ENCODE measurements around the gene PCED1B.
A peak's percentile ranks its signal among the peaks of the same experiment; 100 is the strongest.
"Not testable (repeated sequence)": the region's sequence is repeated elsewhere in the genome, so short reads cannot be mapped to it uniquely, and the experiment has no call there.

PCED1B gene

DNA sequence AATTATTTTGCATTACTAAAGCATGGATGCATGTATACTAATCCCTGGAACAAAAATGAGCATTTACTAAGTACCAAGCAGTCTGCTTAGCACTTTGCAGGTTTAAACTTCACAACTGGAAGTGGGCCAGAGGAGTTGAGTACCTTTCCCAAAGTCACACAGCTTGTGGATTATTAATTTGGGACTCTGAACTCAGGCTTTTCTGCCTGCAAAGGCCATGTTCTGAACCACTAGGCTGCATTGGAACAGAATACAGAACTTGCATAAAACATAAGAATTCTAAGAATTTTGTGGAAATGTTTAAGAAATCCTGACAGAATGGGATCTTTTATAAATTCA lies 133.2 kb downstream of the PCED1B start:
- no peak for DNase-seq

- no peak for DNase-seq
These were observed 134.0 kb downstream of the PCED1B start for GRCh38 chr12:47213396-47213795.

GRCh38 chr12:47214001-47214619 lies 134.7 kb downstream of the PCED1B start:
- no peak for DNase-seq

DNA sequence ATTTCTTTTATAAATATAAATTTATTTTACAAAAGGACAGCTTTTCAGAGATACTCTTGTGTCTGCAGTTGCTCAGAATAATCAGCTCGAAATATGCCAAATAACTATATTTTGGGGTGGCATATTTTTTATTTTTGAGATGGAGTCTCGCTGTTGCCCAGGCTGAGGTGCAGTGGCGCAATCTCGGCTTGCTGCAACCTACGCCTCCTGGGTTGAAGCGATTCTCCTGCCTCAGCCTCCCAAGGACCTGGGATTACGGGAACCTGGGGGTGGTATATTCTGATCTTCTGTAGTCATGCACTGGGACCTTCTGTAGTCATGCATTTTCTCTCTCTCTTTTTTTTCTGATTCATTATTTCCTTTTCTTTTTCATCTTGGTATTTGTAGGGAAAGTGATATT lies 135.3 kb downstream of the PCED1B start:
- DNase-seq = no peak

- peak; percentile 48 for DNase-seq
These were observed 136.8 kb downstream of the PCED1B start for GRCh38 chr12:47216150-47216677.

DNA sequence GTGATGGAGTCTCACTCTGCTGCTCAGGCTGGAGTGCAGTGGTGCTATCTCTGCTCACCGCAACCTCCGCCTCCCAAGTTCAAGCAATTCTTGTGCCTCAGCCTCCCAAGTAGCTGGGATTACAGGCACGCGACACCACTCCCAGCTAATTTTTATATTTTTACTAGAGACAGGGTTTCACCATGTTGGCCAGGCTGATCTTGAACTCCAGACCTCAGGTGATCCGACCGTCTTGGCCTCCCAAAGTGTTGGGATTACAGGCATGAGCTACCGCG lies 138.1 kb downstream of the PCED1B start:
- DNase-seq = not testable (repeated sequence)

GRCh38 chr12:47218191-47218654 lies 138.8 kb downstream of the PCED1B start:
- DNase-seq = no peak

GRCh38 chr12:47219243-47219642 lies 139.8 kb downstream of the PCED1B start:
- no peak for DNase-seq

- peak; percentile 28 for DNase-seq
These were observed 142.0 kb downstream of the PCED1B start for GRCh38 chr12:47221256-47222023.

DNA sequence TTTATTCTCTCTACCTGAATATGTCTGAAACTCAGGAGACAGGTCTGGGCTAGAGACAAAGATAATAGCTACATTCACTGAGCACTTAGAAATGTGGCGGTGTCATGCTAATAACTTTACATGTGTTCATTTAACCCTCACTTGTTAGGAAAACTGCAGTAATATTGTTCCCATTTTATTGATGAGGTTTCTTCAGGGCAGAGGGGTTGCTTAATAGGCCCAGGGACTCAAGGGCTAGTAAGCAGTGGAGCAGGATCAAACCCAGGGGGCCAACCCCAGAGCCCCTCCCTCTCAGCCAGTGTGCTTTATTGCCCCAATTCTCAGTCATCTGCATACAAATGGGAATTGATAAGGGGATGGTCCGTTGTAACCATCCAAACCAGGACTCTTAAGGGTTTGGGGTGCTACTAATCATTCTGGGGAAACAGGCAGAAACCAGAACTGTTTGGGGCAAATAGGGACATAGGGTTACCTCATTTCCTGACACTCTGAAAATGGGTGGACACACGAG lies 143.2 kb downstream of the PCED1B start:
- DNase-seq = no peak

DNA sequence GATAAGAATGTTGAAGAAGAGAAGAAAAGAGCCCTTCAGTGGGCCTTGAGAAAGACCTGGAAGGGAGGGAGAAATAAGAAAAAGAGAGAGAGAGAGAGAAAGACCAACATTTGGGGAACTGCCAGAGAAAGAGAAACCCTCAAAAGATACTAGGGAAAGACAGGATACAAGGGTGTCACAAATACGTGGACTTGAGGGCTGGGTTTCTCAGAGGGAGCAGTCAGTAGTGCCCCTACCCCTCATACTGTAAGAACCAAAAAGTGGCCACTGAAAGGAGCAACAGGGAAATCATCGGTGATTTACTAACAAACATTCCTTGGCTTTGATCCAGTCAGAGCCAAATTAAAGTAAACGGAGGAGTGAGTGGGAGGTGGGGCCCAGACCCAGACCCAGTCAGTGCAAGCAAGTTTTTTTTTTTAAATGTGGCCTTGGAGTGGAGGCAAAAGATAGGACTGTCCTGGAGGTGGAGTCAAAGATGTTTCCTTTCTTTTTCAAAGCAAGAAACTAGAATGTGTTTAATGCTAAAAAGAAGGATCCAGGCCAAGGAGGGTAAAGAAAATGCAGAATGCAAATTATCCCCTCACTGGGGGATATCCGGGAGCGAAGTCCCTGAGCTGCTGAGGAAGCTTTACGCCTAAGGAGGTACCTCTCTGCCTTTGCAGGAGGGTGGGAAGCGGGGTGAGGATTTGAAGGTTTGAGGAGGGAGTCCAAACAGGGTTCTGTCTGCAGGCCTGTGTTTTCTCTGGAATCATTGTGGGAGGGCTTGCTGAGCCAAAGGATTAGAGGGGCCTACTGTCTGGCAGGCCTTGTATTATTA lies 143.8 kb downstream of the PCED1B start:
- DNase-seq = peak; percentile 73

GRCh38 chr12:47223848-47224213 lies 144.4 kb downstream of the PCED1B start:
- DNase-seq = peak; percentile 64

GRCh38 chr12:47224563-47225133 lies 145.2 kb downstream of the PCED1B start:
- DNase-seq = no peak

GRCh38 chr12:47225356-47225755 lies 145.9 kb downstream of the PCED1B start:
- DNase-seq = no peak

DNA sequence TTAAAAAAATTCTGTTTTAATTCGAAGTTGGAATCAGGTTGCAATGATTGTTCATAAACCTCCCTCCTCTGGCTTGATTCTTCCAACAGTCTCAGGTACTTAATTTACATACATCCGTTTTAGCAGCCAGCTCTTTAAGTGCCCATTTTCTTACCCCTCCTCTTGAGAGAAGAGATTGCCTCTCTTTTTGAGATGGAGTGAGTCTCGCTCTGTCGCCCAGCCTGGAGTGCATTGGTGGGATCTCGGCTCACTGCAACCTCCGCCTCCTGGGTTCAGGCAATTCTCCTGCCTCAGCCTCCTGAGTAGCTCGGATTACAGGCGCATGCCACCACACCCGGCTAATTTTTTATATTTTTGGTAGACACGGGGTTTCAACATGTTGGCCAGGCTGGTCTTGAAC lies 146.8 kb downstream of the PCED1B start:
- DNase-seq = no peak

DNA sequence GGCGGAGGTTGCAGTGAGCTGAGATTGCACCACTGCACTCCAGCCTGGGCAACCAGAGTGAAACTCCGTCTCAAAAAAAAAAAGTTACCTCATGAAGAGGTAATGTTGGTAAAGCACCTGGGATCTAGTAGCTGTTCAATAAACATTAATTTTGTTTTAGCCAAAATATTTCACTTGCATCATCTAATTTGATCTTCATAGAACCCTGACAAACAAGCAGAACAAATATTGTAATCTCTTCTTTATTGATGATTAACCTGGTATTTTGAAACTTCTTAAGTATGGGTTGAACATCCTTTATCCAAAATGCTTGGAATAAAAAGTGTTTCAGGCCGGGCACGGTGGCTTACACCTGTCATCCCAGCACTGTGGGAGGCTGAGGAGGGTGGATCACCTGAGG lies 149.4 kb downstream of the PCED1B start:
- no peak for DNase-seq

GRCh38 chr12:47231456-47231855 lies 152.0 kb downstream of the PCED1B start:
- DNase-seq = no peak

DNA sequence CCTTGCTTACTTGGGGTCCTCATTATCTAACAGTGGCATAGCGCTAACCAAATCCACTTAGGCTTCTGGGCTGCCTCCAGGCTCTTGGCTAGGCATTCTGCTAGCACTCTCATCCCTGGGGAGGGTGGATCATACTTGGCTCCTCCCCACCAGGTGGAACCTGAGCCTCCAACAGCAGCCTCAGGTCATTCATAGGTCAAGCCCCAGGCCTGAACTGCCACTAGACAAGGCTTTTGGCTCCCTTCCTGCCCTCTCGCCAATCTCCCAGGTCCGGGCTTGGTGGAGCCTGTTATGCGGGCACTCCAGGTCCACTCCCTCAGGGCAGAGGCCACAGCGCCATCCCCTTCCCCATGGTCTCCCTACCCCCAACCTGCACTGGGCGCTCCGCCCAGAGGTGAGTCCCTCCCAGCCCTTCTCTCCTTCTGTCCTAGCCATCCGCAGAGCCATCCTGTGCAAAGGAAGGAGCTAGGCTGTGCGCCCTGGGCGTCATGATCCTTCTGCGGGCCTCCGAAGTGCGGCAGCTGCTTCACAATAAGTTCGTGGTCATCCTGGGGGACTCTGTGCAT lies 155.2 kb downstream of the PCED1B start:
- no peak for DNase-seq

DNA sequence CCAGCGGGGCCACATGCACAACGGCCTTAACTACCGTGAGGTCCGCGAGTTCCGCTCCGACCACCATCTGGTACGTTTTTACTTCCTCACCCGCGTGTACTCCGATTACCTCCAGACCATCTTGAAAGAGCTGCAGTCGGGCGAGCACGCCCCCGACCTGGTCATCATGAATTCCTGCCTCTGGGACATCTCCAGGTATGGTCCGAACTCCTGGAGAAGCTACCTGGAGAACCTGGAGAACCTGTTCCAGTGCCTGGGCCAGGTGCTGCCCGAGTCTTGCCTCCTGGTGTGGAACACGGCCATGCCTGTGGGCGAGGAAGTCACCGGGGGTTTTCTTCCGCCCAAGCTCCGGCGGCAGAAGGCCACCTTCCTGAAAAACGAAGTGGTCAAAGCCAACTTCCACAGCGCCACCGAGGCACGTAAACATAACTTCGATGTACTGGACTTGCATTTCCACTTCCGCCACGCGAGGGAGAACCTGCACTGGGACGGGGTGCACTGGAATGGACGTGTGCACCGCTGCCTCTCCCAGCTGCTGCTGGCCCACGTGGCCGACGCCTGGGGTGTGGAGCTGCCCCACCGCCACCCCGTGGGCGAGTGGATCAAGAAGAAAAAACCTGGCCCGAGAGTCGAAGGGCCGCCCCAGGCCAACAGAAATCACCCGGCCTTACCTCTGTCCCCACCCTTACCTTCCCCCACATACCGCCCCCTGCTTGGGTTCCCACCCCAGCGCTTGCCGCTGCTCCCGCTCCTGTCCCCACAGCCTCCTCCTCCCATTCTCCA lies 156.0 kb downstream of the PCED1B start:
- DNase-seq = no peak

DNA sequence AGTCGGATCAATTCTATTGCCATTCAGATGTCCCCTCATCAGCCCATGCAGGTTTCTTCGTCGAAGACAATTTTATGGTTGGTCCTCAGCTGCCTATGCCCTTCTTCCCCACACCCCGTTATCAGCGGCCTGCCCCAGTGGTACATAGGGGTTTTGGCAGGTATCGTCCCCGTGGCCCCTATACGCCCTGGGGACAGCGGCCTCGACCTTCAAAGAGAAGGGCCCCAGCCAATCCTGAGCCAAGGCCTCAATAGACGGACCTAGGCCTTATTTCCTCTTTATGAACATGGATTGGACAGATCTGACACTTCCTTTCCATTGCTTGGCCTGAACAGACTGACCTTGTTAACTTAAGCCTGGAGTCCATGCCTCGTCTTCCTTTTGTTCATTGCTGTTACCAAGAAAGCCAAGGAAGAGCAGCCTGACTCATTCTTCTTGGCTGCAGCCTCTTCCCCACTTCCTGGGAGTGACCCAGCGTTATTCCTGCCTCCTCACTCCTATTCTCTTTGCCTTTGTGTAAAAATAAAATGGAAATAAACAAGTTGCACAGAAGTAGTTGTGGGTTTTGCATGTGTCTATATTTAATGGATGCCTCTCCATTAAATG lies 156.8 kb downstream of the PCED1B start:
- DNase-seq = no peak

DNA sequence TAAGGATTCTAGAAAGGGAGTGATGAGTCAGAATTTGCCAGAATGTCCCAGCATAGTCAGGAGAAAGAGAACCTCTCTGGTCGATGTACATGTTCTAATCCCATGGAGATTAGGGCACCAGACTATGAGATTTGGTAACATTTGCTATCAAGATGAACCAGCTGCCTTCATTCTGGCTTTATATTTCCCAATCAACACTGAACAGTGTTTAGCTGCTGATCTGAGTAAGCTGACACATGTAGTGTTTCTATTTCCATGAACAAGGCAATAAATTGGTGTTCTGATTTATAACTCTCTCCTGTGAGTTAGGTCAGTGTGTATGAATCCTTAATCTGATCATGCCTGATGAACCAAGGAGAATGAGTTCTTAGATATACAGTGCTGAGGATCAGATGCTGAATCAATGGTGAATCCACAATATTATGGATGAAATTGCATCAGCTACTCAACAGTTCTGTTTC lies 158.4 kb downstream of the PCED1B start:
- DNase-seq = peak; percentile 84

Measured in OCI-M1 (cell line).